ENCODE measurements around the gene DCST2.
A peak's percentile ranks its signal among the peaks of the same experiment; 100 is the strongest.
"Not testable (repeated sequence)": the region's sequence is repeated elsewhere in the genome, so short reads cannot be mapped to it uniquely, and the experiment has no call there.

Gene DCST2

GRCh38 chr1:154995301-154995983, 38.1 kb downstream of the DCST2 start:
- DNase-seq: not testable (repeated sequence)

- no peak for DNase-seq
Observed at GRCh38 chr1:154994591-154994990, 39.0 kb downstream of the DCST2 start.

GRCh38 chr1:154994269-154994587, 39.4 kb downstream of the DCST2 start:
- no peak for DNase-seq

- DNase-seq: no peak
Observed at GRCh38 chr1:154993572-154994268, 39.9 kb downstream of the DCST2 start, which contains the start of gene LENEP. Gene LENEP, plus strand, starts transcription at chr1:154993586. Its CDS starts 22 bp downstream, at chr1:154993608.

GRCh38 chr1:154992721-154993571, 40.6 kb downstream of the DCST2 start:
- DNase-seq: no peak

GRCh38 chr1:154990276-154990675, 43.3 kb downstream of the DCST2 start:
- DNase-seq: no peak

- DNase-seq: no peak
Observed at GRCh38 chr1:154989195-154989860, 44.3 kb downstream of the DCST2 start.

GRCh38 chr1:154988058-154988954, 45.3 kb downstream of the DCST2 start:
- DNase-seq: no peak

GRCh38 chr1:154987326-154987725, 46.3 kb downstream of the DCST2 start:
- DNase-seq: no peak

GRCh38 chr1:154986736-154987135, 46.8 kb downstream of the DCST2 start:
- not testable (repeated sequence) for DNase-seq

- DNase-seq: peak; percentile 25
Observed at GRCh38 chr1:154983776-154984466, 49.7 kb downstream of the DCST2 start.

GRCh38 chr1:154982897-154983648, 50.5 kb downstream of the DCST2 start, which contains the start of gene FLAD1:
Gene FLAD1, plus strand, starts transcription at chr1:154983344. Its CDS starts 351 bp downstream, at chr1:154983695.
- DNase-seq: peak; percentile 99

- DNase-seq: no peak
Observed at GRCh38 chr1:154982341-154982740, 51.2 kb downstream of the DCST2 start.

GRCh38 chr1:154978360-154978759, 55.2 kb downstream of the DCST2 start:
- DNase-seq: no peak

- DNase-seq: not testable (repeated sequence)
Observed at GRCh38 chr1:154977762-154978161, 55.8 kb downstream of the DCST2 start.

GRCh38 chr1:154975409-154976059, 58.0 kb downstream of the DCST2 start:
- peak; percentile 47 for DNase-seq

GRCh38 chr1:154974808-154975408, 58.7 kb downstream of the DCST2 start:
- DNase-seq: peak; percentile 97

- DNase-seq: peak; percentile 98
Observed at GRCh38 chr1:154974102-154974807, 59.3 kb downstream of the DCST2 start, which contains the start of gene CKS1B. Gene CKS1B, plus strand, starts transcription at chr1:154974681. Its CDS starts 65 bp downstream, at chr1:154974746.

All from DMS79 treated with DMSO at 0.1 percent for 48 hours (cell line).